Activated T-cell treated with anti-CD3 and anti-CD28 coated beads for 48 hours (primary cell): ENCODE results near the gene FASTK.

ENCODE experiments used
- DNase-seq: peaks from one replicate; pipeline ENCODE4 v3.0.0-alpha.2; 2020; ENCODE audit warnings: low read depth

The FASTK gene

GRCh38 chr7:151063212-151063561 is 17.4 kb downstream of the FASTK start:
- DNase-seq: no peak

GRCh38 chr7:151062399-151063211 is 18.0 kb downstream of the FASTK start:
- no peak for DNase-seq

- DNase-seq: no peak
Measured at GRCh38 chr7:151062111-151062398, 18.6 kb downstream of the FASTK start.

- DNase-seq: no peak
Measured at GRCh38 chr7:151061213-151062110, 19.1 kb downstream of the FASTK start.

- DNase-seq: peak; percentile 15
Measured at GRCh38 chr7:151060416-151061212, 20.0 kb downstream of the FASTK start.

GRCh38 chr7:151060113-151060415 is 20.5 kb downstream of the FASTK start:
- no peak for DNase-seq

GRCh38 chr7:151059367-151060112 is 21.1 kb downstream of the FASTK start, which contains the start of gene SLC4A2:
Gene SLC4A2 (plus strand): TSS chr7:151059589. CDS start chr7:151061988, 2,399 bp downstream.
- peak; percentile 64 for DNase-seq

- DNase-seq: no peak
Measured at GRCh38 chr7:151058781-151059366, 21.7 kb downstream of the FASTK start.

GRCh38 chr7:151057989-151058780 is 22.4 kb downstream of the FASTK start:
- DNase-seq: peak; percentile 92

- DNase-seq: no peak
Measured at GRCh38 chr7:151057506-151057988, 23.1 kb downstream of the FASTK start, which contains the start of gene CDK5. Gene CDK5 (minus strand): TSS chr7:151057897. CDS start chr7:151057848, 49 bp downstream.

- no peak for DNase-seq
Measured at GRCh38 chr7:151056666-151057505, 23.7 kb downstream of the FASTK start.

- DNase-seq: no peak
Measured at GRCh38 chr7:151056283-151056665, 24.3 kb downstream of the FASTK start.

GRCh38 chr7:151053751-151054150 is 26.9 kb downstream of the FASTK start:
- DNase-seq: no peak

- no peak for DNase-seq
Measured at GRCh38 chr7:151053096-151053495, 27.5 kb downstream of the FASTK start.

GRCh38 chr7:151051108-151051507 is 29.5 kb downstream of the FASTK start:
- DNase-seq: peak; percentile 45

- no peak for DNase-seq
Measured at GRCh38 chr7:151048911-151049463, 31.6 kb downstream of the FASTK start.

GRCh38 chr7:151047976-151048815 is 32.4 kb downstream of the FASTK start, which contains the start of gene ASIC3:
Gene ASIC3 (plus strand): TSS chr7:151048531. CDS start chr7:151048886, 355 bp downstream.
- no peak for DNase-seq
